Muscle layer of colon (tissue), 2 donors: Measurements from ENCODE around the gene COA5.
"Not testable (repeated sequence)": the region's sequence is repeated elsewhere in the genome, so short reads cannot be mapped to it uniquely, and the experiment has no call there.

Experiments
- H3K27ac ChIP-seq: one replicate; pipeline ENCODE4 v1.7.0; 2013; ENCODE audit warnings: low read depth, mild to moderate bottlenecking, low read length, moderate library complexity
- H3K27me3 ChIP-seq, 2 donors: one replicate each; pipeline ENCODE4 v1.7.0; 2013; ENCODE audit warnings: low read length in 2 of 2, mild to moderate bottlenecking in 2 of 2; ENCODE audit not compliant: insufficient read depth in 2 of 2, control insufficient read depth in 1 of 2
- H3K36me3 ChIP-seq: one replicate; pipeline ENCODE4 v1.7.0; 2013; ENCODE audit warnings: mild to moderate bottlenecking, low read length; ENCODE audit not compliant: insufficient read depth
- H3K4me1 ChIP-seq: one replicate; pipeline ENCODE4 v1.7.0; 2013; ENCODE audit warnings: mild to moderate bottlenecking, low read length; ENCODE audit not compliant: insufficient read depth
- H3K4me3 ChIP-seq, 2 donors: one replicate each; pipeline ENCODE4 v1.7.0; 2013; ENCODE audit warnings: low read length in 2 of 2, low read depth in 1 of 2, mild to moderate bottlenecking in 1 of 2, moderate library complexity in 1 of 2
- H3K9ac ChIP-seq: one replicate; pipeline ENCODE4 v1.7.0; 2013; ENCODE audit warnings: low read length
- H3K9me3 ChIP-seq: one replicate; pipeline ENCODE4 v1.7.0; 2013; ENCODE audit warnings: mild to moderate bottlenecking, low read length
- donor health status: abdominal sarcoma.
- donor health status: Adenocarcinoma of cecum.

The COA5 gene

DNA sequence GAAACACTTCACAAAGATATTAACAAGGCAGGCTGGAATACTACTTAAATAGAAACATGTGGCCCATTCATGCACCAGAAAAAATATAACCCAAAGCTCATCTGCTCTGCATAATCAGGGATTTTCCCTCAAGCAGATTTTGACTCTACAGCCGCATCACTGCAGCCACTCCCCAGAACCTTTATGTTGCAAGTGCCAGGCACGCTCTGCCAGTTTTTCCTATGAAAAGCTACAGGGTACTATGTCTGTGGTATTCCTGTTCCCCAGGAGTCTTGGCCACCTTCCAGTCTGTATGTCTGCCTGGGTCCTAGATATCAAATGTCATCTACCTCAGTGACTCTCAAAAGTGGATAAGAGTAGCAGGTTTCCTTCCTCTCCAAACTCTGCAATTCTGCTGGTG is 3.8 kb downstream of the COA5 start:
- Histone ChIP-seq H3K4me3 (no peak overlapping the region), H3K36me3 (peaks cover 38% of the 10 kb centered on the region), H3K27me3 (no peaks in the 10 kb centered on the region), H3K9ac (no peak overlapping the region), H3K4me1 (peaks cover 22% of the 10 kb centered on the region), H3K27ac (no peak overlapping the region), H3K9me3 (no peaks in the 10 kb centered on the region)

DNA sequence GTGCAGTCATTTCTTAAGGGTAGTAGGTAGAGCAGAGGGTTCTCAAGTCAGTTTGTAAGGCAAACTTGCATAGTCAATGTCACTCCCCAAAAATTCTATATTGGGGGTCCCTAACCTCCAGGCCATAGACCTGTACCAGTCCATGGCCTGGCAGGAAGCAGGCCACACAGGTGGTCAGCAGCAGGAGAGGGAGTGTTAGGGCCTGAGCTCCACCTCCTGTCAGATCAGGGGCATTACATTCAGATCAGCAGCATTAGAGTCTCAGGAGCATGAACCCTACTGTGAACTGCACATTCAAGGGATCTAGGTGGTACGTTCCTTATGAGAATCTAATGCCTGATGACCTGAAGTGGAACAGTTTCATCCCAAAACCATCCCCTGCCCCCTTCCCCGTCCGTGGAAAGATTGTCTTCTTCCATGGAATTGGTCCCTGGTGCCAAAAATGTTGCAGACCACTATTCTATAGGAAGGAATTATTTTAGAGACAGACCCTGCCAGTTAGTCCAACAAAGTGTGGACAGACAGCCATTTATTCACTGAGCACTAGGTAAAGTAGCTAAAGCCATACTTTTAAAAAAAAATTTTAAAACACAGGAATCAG is 6.7 kb downstream of the COA5 start:
- Histone ChIP-seq H3K27ac (no peak overlapping the region), H3K36me3 (peaks cover 42% of the 10 kb centered on the region), H3K4me1 (peaks cover 6% of the 10 kb centered on the region), H3K9ac (no peak overlapping the region), H3K27me3 (no peaks in the 10 kb centered on the region), H3K4me3 (no peak overlapping the region), H3K9me3 (no peaks in the 10 kb centered on the region)

DNA sequence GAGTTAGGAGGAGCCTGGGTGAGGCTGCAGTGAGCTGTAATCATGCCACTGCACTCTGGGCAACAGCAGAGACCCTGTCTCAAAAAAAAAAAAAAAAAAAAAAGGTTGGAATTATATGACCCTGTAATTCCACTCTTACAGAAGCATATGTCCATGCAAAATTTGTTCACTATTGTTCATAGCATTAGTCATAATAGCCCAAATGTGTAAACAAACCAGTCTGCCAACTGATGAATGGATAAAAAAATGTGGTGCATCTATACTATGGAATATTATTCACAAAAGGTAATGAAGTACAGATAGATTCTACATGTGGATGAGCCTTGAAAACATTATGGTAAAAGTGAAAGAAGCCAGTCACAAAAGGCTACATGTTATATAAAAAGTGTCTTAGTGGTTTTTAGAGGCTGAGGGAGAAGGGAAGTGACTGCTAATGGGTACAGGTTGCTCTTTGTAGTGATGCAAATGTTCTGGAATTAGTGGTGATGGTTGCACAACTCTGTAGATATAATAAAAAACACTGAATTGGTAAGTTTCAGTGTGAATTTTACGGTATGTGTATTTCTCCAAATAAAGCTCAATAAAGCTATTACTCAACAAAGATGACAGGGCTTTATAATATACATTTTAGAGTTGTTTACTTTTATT is 9.4 kb downstream of the COA5 start:
- peaks cover 39% of the 10 kb centered on the region for H3K36me3 ChIP-seq
- no peak overlapping the region for H3K27ac ChIP-seq
- no peak overlapping the region for H3K4me3 ChIP-seq
- no peaks in the 10 kb centered on the region for H3K9me3 ChIP-seq
- no peaks in the 10 kb centered on the region for H3K4me1 ChIP-seq
- H3K9ac ChIP-seq, result no peak overlapping the region
- H3K27me3 ChIP-seq, result no peaks in the 10 kb centered on the region

DNA sequence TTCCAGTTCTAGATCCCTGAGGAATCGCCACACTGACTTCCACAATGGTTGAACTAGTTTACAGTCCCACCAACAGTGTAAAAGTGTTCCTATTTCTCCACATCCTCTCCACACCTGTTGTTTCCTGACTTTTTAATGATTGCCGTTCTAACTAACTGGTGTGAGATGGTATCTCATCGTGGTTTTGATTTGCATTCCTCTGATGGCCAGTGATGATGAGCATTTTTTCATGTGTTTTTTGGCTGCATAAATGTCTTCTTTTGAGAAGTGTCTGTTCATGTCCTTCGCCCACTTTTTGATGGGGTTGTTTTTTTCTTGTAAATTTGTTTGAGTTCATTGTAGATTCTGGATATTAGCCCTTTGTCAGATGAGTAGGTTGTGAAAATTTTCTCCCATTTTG is 13.6 kb downstream of the COA5 start:
- H3K9ac ChIP-seq, H3K9me3 ChIP-seq, H3K4me3 ChIP-seq, H3K27me3 ChIP-seq, H3K4me1 ChIP-seq, H3K27ac ChIP-seq: not testable (repeated sequence)
- H3K36me3 ChIP-seq, result peaks cover 14% of the 10 kb centered on the region

- Histone ChIP-seq H3K36me3 (peaks cover 14% of the 10 kb centered on the region), H3K4me3 (no peak overlapping the region), H3K4me1 (no peaks in the 10 kb centered on the region), H3K9ac (no peak overlapping the region), H3K9me3 (no peaks in the 10 kb centered on the region), H3K27me3 (no peaks in the 10 kb centered on the region), H3K27ac (no peak overlapping the region)
Measured at GRCh38 chr2:98592565-98592964, 15.7 kb downstream of the COA5 start.

- peaks cover 21% of the 10 kb centered on the region for H3K36me3 ChIP-seq
- no peak overlapping the region for H3K27ac ChIP-seq
- H3K9me3 ChIP-seq, result no peaks in the 10 kb centered on the region
- H3K27me3 ChIP-seq, result no peaks in the 10 kb centered on the region
- H3K9ac ChIP-seq, result no peak overlapping the region
- no peaks in the 10 kb centered on the region for H3K4me1 ChIP-seq
- no peak overlapping the region for H3K4me3 ChIP-seq
Measured at GRCh38 chr2:98589489-98589888, 18.8 kb downstream of the COA5 start.

DNA sequence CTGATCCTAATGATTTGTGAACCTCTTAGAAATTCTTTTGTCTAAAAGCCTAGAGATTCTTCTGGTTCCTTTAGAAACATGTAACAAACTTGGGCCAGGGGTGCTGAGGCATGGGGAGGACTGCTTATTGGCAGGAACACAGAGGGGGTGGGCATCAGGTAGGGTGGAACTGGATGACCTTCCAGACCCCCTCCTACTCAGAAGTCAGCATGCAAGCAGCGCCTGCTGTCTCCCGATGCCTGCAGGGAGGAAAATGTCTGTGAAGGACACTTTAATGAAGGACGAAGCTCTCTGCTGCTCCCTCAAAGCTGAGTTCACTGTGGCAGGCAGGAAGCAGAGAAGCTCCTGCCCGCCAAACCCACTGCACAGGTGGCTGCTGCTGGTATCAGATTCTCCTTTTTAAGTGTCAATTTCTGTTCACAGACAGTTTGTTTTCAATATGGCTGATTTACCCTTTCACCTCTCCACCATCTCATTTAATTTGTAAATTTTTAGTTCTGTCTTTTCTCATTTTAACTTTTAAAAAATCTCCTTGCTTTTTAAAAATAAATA is 19.4 kb downstream of the COA5 start:
- H3K36me3 ChIP-seq, result peaks cover 21% of the 10 kb centered on the region
- H3K27ac ChIP-seq, result no peak overlapping the region
- H3K9ac ChIP-seq, result no peak overlapping the region
- H3K9me3 ChIP-seq, result no peaks in the 10 kb centered on the region
- H3K27me3 ChIP-seq, result no peaks in the 10 kb centered on the region
- no peaks in the 10 kb centered on the region for H3K4me1 ChIP-seq
- no peak overlapping the region for H3K4me3 ChIP-seq

GRCh38 chr2:98586551-98587140 is 21.7 kb downstream of the COA5 start:
- H3K27me3 ChIP-seq, result no peaks in the 10 kb centered on the region
- H3K4me3 ChIP-seq, result no peak overlapping the region
- H3K4me1 ChIP-seq, result no peaks in the 10 kb centered on the region
- peaks cover 25% of the 10 kb centered on the region for H3K36me3 ChIP-seq
- no peaks in the 10 kb centered on the region for H3K9me3 ChIP-seq
- no peak overlapping the region for H3K9ac ChIP-seq
- no peak overlapping the region for H3K27ac ChIP-seq

DNA sequence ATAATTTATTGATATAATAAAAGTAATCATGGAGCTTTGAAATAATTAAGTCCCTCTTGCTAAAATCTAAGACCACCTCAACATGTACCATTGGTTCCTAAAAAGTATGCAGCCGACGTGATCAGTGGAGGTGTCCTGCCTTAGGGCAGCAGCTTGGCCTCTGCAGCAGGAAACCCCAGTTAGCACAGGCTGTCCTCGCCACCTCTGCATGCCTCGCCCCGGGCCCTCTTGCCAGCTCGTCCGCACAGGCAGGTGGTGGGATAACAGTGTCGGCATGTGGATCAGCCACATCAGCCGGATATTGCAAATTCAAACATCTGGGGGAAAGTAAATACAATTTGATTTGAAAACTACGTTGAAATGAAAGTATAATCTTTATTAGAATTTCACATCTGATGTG is 22.9 kb downstream of the COA5 start:
- H3K36me3 ChIP-seq, result peaks cover 23% of the 10 kb centered on the region

DNA sequence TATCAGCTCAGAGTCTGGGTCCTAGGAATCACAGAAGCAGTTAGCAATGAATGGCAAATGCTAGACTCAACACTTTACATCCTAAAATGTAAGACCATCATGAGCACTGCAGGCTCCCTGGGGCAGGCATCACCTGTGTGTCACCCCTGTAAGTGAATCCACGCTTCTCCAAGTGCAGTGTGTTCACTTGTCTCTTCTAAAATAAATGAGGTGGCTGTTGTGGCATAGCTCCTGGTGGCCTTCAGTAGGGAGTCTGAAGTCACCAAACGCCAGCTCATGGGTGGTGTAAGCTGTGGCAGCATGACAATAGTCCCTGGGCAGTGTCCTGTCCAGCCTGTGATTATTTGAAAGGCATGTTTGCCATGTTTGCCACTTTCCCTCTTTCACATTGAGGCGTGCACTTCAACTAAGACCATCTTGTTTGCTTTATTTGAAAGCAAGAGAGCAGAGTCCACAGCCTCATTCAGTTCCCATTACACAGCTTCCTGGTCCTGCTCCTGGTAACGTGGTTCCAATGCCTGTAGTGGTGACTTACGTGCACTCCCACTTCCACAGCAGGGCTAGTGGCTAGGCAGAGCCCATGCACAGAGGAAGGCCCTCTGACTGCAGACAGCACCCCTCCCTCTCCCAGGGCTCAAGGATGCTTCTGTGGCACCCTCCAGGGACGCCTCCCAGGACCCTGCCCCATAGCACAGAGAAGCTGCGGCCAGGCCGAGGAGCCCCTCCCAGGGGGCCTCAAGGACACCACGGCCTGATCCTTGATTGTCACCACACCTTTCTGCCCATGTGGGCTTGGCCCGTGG is 24.3 kb downstream of the COA5 start:
- Histone ChIP-seq H3K27ac (no peak overlapping the region), H3K4me1 (no peaks in the 10 kb centered on the region), H3K27me3 (no peaks in the 10 kb centered on the region), H3K9ac (no peak overlapping the region), H3K9me3 (no peaks in the 10 kb centered on the region), H3K4me3 (no peak overlapping the region), H3K36me3 (peaks cover 32% of the 10 kb centered on the region)

More for the DNA sequence above, 22.9 kb downstream of the COA5 start:
- H3K27ac ChIP-seq, result no peak overlapping the region
- no peaks in the 10 kb centered on the region for H3K4me1 ChIP-seq
- no peak overlapping the region for H3K4me3 ChIP-seq
- H3K9me3 ChIP-seq, result no peaks in the 10 kb centered on the region
- no peak overlapping the region for H3K9ac ChIP-seq
- H3K27me3 ChIP-seq, result no peaks in the 10 kb centered on the region

- Histone ChIP-seq H3K4me3 (no peak overlapping the region), H3K4me1 (no peaks in the 10 kb centered on the region), H3K27ac (no peak overlapping the region), H3K27me3 (no peaks in the 10 kb centered on the region), H3K36me3 (peaks cover 35% of the 10 kb centered on the region), H3K9ac (no peak overlapping the region), H3K9me3 (no peaks in the 10 kb centered on the region)
Measured at GRCh38 chr2:98583276-98583675, 25.0 kb downstream of the COA5 start.
